ENCODE results near the gene PGAM2.

Gene PGAM2

GRCh38 chr7:44065431-44066110, at the start of gene PGAM2:
Gene PGAM2, minus strand, starts transcription at chr7:44065567. Its CDS starts 38 bp downstream, at chr7:44065529.
- no peak for TF ChIP-seq CTCF (IDR thresholded peaks at IDR 0.05; ENCODE audit: low read depth, low read length)
- in situ Hi-C loops (cut with HindIII; ENCODE audit: low sequenced_read_pairs): no loop called here
- no peak for DNase-seq (ENCODE audit: low read depth, low spot score)
- H3K4me3 ChIP-seq (ENCODE audit: low read depth, low read length): no peak within 1 kb of the TSS

- in situ Hi-C loops (cut with HindIII; ENCODE audit: low sequenced_read_pairs): no loop called here
- DNase-seq (ENCODE audit: low read depth, low spot score): no peak
- H3K4me3 ChIP-seq (ENCODE audit: low read depth, low read length): no peak overlapping the region
- TF ChIP-seq CTCF (IDR thresholded peaks at IDR 0.05; ENCODE audit: low read depth, low read length): no peak
Observed at GRCh38 chr7:44114586-44115310, 49.4 kb upstream of the PGAM2 start.

DNA sequence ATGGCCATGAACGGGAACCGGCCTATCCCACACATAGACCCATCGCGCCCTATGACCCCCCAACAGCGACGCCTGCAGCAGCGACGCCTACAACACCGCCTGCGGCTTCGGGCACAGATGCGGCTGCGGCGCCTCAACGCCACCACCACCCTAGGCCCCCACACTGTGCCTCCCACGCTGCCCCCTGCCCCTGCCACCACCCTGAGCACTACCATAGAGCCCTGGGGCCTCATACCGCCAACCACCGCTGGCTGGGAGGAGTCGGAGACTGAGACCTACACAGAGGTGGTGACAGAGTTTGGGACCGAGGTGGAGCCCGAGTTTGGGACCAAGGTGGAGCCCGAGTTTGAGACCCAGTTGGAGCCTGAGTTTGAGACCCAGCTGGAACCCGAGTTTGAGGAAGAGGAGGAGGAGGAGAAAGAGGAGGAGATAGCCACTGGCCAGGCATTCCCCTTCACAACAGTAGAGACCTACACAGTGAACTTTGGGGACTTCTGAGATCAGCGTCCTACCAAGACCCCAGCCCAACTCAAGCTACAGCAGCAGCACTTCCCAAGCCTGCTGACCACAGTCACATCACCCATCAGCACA, 48.5 kb upstream of the PGAM2 start:
- in situ Hi-C loops (cut with HindIII; ENCODE audit: low sequenced_read_pairs): no loop called here
- H3K4me3 ChIP-seq (ENCODE audit: low read depth, low read length): no peak overlapping the region
- DNase-seq (ENCODE audit: low read depth, low spot score): no peak
- no peak for TF ChIP-seq CTCF (IDR thresholded peaks at IDR 0.05; ENCODE audit: low read depth, low read length)

- DNase-seq (ENCODE audit: low read depth, low spot score): no peak
- TF ChIP-seq CTCF (IDR thresholded peaks at IDR 0.05; ENCODE audit: low read depth, low read length): no peak
- in situ Hi-C loops (cut with HindIII; ENCODE audit: low sequenced_read_pairs): no loop called here
- H3K4me3 ChIP-seq (ENCODE audit: low read depth, low read length): no peak overlapping the region
Observed at GRCh38 chr7:44112997-44113763, 47.8 kb upstream of the PGAM2 start.

DNA sequence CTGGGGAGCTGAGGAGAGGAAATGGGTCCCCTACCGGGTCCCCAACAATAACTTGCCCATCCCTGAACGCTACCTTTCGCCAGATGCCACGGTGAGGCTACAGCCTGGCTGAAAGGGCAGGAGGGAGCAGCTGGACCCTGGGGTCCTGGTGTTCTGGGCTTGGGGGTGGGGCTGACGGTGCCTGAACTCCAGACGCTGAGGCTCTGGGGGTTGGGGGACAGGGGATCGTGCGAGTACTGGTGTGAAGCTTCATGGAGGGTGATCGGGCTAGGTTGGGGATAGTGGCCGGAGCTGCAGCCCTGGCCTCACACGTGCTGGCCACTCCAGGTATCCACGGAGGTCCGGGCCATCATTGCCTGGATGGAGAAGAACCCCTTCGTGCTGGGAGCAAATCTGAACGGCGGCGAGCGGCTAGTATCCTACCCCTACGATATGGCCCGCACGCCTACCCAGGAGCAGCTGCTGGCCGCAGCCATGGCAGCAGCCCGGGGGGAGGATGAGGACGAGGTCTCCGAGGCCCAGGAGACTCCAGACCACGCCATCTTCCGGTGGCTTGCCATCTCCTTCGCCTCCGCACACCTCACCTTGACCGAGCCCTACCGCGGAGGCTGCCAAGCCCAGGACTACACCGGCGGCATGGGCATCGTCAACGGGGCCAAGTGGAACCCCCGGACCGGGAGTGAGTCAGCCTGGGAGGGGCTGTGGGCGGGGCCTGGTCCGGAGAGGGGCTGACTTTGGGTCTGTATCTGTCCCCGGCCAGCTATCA, 47.0 kb upstream of the PGAM2 start:
- no peak overlapping the region for H3K4me3 ChIP-seq (ENCODE audit: low read depth, low read length)
- in situ Hi-C loops (cut with HindIII; ENCODE audit: low sequenced_read_pairs): no loop called here
- no peak for DNase-seq (ENCODE audit: low read depth, low spot score)
- no peak for TF ChIP-seq CTCF (IDR thresholded peaks at IDR 0.05; ENCODE audit: low read depth, low read length)

DNA sequence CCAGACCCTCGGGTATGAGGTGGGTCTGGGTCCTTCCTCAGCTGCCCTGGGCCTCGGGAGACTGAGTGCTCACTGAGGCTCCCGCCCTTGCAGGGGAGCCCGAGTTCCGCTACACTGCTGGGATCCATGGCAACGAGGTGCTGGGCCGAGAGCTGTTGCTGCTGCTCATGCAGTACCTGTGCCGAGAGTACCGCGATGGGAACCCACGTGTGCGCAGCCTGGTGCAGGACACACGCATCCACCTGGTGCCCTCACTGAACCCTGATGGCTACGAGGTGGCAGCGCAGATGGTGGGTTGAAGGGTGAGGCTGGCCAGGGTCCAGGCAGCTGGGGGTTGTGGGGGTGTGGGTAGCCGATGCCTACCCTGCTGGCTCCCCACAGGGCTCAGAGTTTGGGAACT, 46.4 kb upstream of the PGAM2 start:
- no peak for TF ChIP-seq CTCF (IDR thresholded peaks at IDR 0.05; ENCODE audit: low read depth, low read length)
- no peak for DNase-seq (ENCODE audit: low read depth, low spot score)
- in situ Hi-C loops (cut with HindIII; ENCODE audit: low sequenced_read_pairs): no loop called here
- H3K4me3 ChIP-seq (ENCODE audit: low read depth, low read length): no peak overlapping the region
